HG03139 (cell line): ENCODE measurements around the gene SCN3A.

Source experiments
- ATAC-seq: cut with Tn5 transposase; IDR thresholded peaks from one replicate; pipeline ENCODE4 v1.9.1; 2021; ENCODE audit not compliant: unreplicated experiment

SCN3A gene

DNA sequence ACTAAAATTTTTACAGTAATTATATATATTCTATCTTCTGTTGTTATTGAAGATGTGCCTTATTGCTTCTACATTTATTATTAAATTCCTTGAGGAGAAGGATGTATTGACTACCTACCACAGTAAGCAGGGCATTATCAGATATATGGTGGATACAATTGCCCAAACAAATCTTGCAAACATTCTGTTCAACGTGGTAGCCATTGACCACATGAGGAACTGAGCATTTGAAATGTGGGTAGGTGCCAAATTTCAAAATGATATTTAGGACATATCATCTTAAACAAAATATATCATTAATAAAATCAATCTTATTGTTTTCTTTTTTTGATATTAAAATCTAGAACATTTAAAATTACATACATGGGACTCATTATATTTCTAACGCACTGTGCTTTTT, 11.1 kb downstream of the SCN3A start:
- ATAC-seq = no peak

- no peak for ATAC-seq
Observed at GRCh38 chr2:165191096-165191728, 12.6 kb downstream of the SCN3A start.

- no peak for ATAC-seq
Observed at GRCh38 chr2:165185633-165186032, 18.2 kb downstream of the SCN3A start.

DNA sequence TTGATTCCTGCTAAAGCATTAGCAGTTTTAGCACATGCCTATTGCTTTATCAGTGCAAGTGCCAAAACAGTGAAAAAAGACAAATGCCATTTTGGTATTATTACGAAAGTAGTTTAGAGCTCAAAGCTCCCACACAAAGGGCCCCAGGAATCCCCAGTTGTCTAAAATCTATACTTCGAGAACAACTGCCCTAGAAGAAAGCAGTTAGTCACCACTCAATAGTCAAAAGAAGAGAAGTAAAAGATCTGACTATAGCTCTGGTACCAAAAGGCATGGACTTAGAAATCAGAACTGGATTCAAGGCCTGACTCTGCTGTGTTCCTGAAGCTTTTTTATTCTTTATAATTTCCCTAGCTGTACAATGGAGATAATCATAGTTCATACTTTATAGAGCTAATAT, 21.8 kb downstream of the SCN3A start:
- no peak for ATAC-seq

GRCh38 chr2:165176780-165177179, 27.1 kb downstream of the SCN3A start:
- ATAC-seq = no peak

GRCh38 chr2:165173215-165173614, 30.6 kb downstream of the SCN3A start:
- no peak for ATAC-seq

DNA sequence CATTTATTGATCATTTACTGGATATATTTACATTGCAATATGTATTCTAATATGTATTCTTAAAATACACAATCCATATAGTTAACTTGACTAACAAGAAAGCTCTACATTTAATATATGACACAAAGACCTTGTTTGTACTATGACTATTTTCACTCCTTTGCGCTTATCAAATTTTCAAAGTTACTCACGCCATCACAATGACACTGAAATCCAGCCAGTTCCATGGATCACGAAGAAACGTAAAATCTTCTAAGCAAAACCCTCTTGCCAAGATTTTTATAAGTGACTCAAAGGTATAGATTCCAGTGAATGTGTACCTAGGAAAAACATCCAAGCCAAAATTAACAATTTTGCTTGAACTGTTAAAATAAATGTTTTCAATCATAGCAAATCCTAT, 39.6 kb downstream of the SCN3A start:
- ATAC-seq = no peak

DNA sequence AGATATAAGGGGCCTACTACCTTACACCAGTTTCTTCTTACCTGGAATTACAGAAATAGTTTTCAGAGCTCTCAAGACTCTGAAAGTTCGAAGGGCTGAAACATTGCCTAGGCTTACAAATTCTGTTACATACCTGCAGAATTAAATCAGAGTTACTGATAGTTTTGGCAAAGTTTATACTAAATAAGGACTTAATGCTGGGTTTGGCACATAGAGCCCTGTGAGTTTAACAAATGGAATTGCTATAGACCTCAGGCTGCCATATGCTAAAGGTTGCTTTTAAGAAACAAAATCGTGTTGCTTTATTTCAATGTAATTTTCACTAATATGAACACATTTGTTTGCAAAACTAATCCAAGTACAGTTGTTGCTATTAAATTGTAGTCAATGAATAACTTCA, 40.1 kb downstream of the SCN3A start:
- no peak for ATAC-seq

DNA sequence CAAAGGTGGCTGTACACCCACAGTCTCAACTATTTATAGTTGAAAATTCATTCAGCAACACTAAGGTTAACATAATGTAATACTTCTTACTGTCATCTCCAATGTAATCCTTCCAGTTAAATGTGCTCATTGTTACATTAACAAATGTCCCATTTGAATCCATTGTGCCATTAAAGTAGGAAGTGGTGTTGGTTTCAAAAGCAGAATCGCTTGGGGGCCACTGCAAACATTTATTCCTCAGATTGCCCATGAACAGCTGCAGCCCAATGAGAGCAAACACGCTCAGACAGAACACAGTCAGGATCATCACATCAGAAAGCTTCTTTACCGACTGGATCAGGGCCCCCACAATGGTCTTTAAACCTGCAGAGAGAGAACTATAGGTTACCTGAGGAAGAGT, 41.4 kb downstream of the SCN3A start:
- no peak for ATAC-seq

DNA sequence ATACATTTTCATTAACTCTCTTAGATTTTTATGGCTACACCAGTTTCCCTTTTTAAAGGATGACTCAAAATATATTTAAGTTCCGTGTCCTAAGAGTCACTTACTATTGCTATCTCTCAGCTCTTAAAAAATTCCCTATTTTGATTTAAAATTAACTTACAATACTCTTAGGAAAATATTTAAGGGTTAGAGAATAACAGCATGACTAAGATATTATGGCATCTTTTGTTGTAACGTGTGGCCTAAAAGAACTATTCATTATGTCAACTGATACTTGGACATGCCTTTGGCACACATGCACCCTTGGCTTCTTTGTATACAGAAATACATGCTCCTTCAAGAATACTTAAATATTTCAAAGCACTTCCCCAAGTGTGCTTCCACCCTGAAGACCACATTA, 42.3 kb downstream of the SCN3A start:
- ATAC-seq = no peak

- no peak for ATAC-seq
Observed at GRCh38 chr2:165157160-165157559, 46.7 kb downstream of the SCN3A start.

DNA sequence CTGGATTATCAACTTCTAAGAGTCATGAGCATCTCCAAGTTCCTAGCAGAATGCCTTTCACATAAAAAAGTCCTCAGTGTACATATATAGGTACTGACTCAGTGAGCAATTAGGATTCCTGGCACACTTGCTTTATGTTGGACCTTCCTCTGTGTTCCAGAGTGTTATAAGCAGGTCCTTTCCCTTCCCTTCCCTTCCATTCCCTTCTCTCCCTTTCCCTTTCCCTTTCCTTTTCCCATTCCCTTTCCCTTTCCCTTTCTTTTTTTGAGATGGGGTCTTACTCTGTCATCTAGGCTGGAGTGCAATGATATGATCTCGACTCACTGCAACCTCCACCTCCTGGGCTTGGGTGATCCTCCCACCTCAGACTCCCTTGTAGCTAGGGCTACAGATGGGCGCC, 48.7 kb downstream of the SCN3A start:
- no peak for ATAC-seq

DNA sequence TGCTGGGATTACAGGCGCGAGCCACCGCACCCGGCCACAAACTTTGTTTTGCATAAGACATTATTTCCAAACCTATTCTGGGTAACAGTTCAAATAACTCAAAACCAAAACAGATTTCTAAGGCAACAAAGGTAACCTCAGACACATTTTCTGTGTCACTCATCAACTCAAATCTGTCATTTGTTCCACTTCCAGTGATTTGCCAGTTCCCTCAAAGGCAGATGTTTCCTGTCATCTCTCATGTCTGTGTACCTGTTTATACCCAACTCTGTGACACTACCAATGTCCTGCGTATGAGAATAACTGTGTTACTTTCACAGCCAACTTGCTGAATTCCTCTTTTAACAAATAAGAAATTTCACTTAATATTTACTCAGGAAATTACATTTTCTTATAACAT, 54.4 kb downstream of the SCN3A start:
- peak; percentile 87 for ATAC-seq

DNA sequence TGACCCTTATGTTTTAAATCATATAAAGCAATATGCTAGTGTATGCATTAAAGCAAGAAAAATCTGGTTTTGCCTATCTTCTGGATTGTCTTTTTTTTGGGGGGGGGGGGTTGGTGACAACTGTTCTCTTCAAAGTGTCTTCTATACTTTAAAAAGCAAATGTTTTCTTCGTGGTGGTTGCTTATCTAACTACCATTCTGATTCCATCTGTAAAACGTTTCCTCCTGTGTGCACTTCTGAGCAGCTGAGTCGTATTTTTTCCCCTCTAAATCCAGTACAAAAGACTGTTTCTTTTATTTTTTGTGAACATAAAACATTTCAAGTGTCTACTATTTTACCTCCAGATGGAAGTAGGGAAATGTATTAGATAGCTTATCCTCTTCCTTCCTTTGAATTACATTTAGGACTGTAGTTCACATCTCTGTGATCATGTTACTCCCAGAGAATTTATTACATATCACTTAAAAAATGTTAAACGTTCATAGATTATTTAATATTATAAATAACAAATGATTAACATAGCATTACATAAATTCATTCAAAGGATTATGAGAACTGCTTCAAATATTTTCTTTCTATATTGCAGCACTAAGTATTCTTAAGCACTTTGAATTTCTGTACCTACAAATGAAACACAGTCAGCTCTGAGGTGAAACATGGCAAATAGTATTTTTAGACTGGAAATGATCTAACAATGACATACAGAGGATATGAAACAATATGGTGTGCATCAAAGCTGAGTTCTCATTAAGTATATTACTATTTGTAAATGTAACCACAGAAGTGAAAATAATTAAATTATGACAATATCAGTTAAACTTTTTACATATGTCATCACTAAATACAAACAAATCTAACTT, 56.4 kb downstream of the SCN3A start:
- ATAC-seq = no peak

DNA sequence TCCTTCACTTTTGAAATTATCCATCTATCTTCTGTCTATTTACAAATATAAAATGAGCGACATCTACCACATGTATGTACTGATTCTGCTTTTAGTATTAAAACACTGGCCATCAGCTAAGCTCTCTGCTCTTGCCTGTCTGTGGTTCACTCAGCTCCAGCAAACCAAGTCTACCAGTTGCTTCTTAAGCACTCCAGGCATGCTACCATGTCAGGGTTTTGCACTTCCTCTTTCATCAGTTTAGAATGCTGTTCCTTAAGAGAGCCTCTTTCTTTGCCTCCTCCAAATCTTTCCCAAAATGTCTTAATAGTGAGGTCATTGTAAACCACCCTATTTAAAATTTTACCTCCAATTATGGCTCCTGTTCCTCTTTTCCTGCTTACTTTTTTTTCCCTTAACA, 59.5 kb downstream of the SCN3A start:
- ATAC-seq = no peak

DNA sequence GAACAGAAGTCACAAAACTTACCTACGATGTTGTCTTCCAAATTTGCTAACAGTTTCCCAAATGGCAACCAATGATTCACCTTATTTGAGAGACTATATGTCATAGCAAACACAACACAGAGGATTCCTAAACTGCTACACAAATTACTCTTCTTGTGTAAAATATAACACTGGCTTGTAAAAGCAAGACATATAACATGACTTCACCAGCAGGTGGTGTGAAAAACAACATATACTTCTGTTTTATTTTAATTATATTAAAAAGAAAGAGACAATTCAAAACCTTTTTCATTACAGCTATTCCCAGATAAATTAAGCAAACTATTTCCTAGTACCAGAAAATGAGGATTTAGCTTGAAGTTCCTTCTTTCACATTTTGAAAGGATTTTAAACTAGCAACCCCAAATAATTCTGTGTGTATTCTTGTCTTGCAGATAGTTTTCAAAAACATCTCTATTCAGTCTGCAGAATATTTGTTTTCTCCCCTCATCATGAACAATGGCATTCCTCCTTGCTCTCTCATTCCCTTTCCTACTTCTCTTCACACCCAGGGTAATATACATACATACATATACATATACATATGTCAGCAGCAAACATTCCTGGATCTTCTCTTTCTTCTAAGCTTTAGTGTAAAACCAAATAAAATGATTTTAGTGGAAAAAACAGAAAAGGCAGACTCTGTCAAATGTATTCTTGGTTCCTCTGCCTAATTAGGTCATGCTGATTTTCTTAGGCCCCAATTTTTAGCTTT, 62.1 kb downstream of the SCN3A start:
- ATAC-seq = no peak

GRCh38 chr2:165126244-165126643, 77.6 kb downstream of the SCN3A start:
- no peak for ATAC-seq

- no peak for ATAC-seq
Observed at GRCh38 chr2:165122521-165122920, 81.3 kb downstream of the SCN3A start.

GRCh38 chr2:165120740-165121467, 82.9 kb downstream of the SCN3A start:
- ATAC-seq = no peak

DNA sequence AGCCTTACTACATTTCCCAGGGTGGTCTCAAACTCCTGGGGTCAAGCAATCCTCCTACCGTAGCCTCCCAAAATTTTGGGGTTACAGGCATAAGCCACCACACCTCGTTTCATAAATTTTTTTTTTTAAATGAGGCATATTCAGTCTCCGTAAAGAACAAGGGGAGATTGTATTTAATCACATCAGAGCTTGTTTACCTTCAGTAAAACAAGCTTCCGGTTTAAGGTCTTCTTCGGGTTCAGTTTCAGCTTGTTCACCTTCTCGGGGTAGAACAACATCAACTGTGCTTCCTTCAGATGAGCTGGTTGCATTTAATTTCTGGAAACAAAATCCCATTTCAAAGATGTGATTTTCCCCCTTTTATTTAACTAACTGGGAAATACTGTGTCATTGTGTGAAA, 88.6 kb downstream of the SCN3A start:
- ATAC-seq = no peak

GRCh38 chr2:165114346-165114939, 89.4 kb downstream of the SCN3A start:
- ATAC-seq = no peak
